Tibial nerve (tissue), 4 donors: ENCODE data around the gene XRRA1. TPM values are rescaled to one million over a fixed set of nuclear protein-coding genes. Genes with fewer than 3 reads are reported as not detected.

Source experiments
- DNase-seq, 2 donors: peaks; one replicate each; pipeline ENCODE4 v3.0.0-alpha.2; 2019; ENCODE audit warnings: low spot score in 2 of 2
- H3K27ac ChIP-seq, 4 donors: fragments of 200-600 bp; sonication (generic) in 3 of 4; one replicate each; pipeline ENCODE4 v1.5.1; 2017 to 2019; ENCODE audit warnings: mild to moderate bottlenecking in 1 of 4
- H3K27me3 ChIP-seq, 2 donors: fragments of 200-600 bp; sonication (generic) in 1 of 2; one replicate each; pipeline versions ENCODE4 v1.5.1 to v1.6.0; 2017 to 2019
- H3K36me3 ChIP-seq, 3 donors: fragments of 200-600 bp; sonication (generic); one replicate each; pipeline ENCODE4 v1.5.1; 2018 to 2019
- H3K4me1 ChIP-seq, 4 donors: fragments of 200-600 bp; sonication (generic) in 3 of 4; one replicate each; pipeline ENCODE4 v1.5.1; 2017 to 2019
- H3K4me3 ChIP-seq, 4 donors: fragments of 200-600 bp; sonication (generic) in 3 of 4; one replicate each; pipeline ENCODE4 v1.5.1; 2017 to 2019; ENCODE audit warnings: mild to moderate bottlenecking in 1 of 4, moderate library complexity in 1 of 4
- H3K9me3 ChIP-seq, 4 donors: fragments of 200-600 bp; sonication (generic) in 3 of 4; one replicate each; pipeline ENCODE4 v1.5.1; 2017 to 2019
- EP300 ChIP-seq, 2 donors: sonication (generic); formaldehyde crosslinking; IDR thresholded peaks; one replicate each; pipeline ENCODE4 v1.6.1; 2017; ENCODE audit warnings: antibody characterized with exemption in 2 of 2, mild to moderate bottlenecking in 1 of 2
- POLR2A ChIP-seq, 2 donors: fragments of 450-650 bp; IDR thresholded peaks; one replicate each; pipeline ENCODE4 v1.6.1; 2017; ENCODE audit warnings: antibody characterized with exemption in 2 of 2, mild to moderate bottlenecking in 2 of 2, moderate library complexity in 2 of 2
- WGBS, 2 donors: methylation state at CpG; one replicate each; pipeline ENCODE4 v1.1.5; 2018; 5-methylcytosine and 5-hydroxymethylcytosine counted together
- total RNA-seq, 4 donors: library from RNA; depleted of rRNA; stranded (reverse); fragments of >200 nt; gene quantifications; one replicate each; pipeline ENCODE4 v1.1.0, GENCODE V29; 2016
- TF ChIP-seq, protein P1 (sequence below), 5 experiments: fragments of 200-600 bp in 3 of 5; fragments of 450-650 bp in 2 of 5; sonication (generic) in 3 of 5; IDR thresholded peaks; one replicate each; pipeline ENCODE4 v1.5.1; 2016 to 2019; ENCODE audit warnings: antibody characterized with exemption in 5 of 5, mild to moderate bottlenecking in 3 of 5, moderate library complexity in 2 of 5

XRRA1 gene
- total RNA-seq, 4 donors from 2014 or later, result 13.5 to 51.6 (median 25.3) TPM

DNA sequence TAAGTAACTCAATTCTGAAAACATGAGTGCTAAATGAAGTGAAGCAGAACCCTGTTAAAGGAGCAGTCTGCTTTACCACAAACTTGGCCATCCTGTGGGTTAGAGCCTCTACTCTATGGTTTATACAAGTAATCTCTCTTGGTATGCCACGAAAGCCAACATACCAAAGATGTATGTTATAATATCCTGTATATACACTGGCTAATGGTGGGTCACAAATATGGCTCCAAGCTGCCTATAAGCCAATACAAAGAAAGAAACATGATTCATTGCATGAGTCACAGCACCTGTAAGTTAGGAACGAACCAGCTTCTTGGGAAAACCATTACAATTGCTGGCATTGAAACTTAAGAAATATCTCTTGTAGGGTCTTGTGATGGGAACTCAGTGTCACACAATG, 16.1 kb downstream of the XRRA1 start:
- TF ChIP-seq EP300 (IDR thresholded peaks at IDR 0.05) (no peak), POLR2A (IDR thresholded peaks at IDR 0.05) (no peak)
- TF ChIP-seq, protein P1, sequence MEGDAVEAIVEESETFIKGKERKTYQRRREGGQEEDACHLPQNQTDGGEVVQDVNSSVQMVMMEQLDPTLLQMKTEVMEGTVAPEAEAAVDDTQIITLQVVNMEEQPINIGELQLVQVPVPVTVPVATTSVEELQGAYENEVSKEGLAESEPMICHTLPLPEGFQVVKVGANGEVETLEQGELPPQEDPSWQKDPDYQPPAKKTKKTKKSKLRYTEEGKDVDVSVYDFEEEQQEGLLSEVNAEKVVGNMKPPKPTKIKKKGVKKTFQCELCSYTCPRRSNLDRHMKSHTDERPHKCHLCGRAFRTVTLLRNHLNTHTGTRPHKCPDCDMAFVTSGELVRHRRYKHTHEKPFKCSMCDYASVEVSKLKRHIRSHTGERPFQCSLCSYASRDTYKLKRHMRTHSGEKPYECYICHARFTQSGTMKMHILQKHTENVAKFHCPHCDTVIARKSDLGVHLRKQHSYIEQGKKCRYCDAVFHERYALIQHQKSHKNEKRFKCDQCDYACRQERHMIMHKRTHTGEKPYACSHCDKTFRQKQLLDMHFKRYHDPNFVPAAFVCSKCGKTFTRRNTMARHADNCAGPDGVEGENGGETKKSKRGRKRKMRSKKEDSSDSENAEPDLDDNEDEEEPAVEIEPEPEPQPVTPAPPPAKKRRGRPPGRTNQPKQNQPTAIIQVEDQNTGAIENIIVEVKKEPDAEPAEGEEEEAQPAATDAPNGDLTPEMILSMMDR (IDR thresholded peaks at IDR 0.05), result no peak
- H3K36me3 ChIP-seq, result peaks cover 0 to 93% (median 5%) of the 10 kb centered on the region in 3 donors
- 80 to 84% methylated on average over 2 of the region's 2 CpGs for WGBS, 2 donors

DNA sequence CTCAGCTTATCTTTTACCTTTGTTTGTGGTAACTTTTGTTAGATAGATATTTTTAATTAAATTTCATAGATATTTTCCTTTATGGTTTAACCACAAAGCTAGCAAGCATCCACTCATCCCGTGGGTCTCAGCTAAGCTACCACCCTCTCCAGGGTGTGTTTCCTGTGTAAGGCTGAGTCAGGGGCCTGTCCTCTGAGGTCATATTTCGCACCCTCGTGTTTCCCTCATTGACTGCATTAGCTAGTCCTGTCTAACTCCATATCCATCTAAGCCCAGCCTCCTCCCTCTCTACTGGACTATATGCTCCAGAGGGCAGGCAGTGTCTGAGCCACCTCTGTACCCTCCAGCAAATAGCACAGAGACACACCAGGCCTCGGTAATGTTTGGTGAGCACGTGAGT, 16.7 kb downstream of the XRRA1 start:
- H3K4me1 ChIP-seq, result no peaks in the 10 kb centered on the region
- H3K4me3 ChIP-seq, result no peak overlapping the region
- DNase-seq, result no peak
- 73 to 78% methylated on average over 5 of the region's 5 CpGs for WGBS, 2 donors
- no peak overlapping the region for H3K27ac ChIP-seq
- no peaks in the 10 kb centered on the region for H3K27me3 ChIP-seq
- TF ChIP-seq POLR2A (IDR thresholded peaks at IDR 0.05) (no peak), EP300 (IDR thresholded peaks at IDR 0.05) (no peak)
- TF ChIP-seq, protein P1 (IDR thresholded peaks at IDR 0.05), result no peak
- peaks cover 0 to 97% (median 5%) of the 10 kb centered on the region in 3 donors for H3K36me3 ChIP-seq
- H3K9me3 ChIP-seq, result no peaks in the 10 kb centered on the region

More for the DNA sequence above, 16.1 kb downstream of the XRRA1 start:
- Histone ChIP-seq H3K4me1 (no peaks in the 10 kb centered on the region), H3K4me3 (no peak overlapping the region), H3K27ac (no peak overlapping the region), H3K27me3 (no peaks in the 10 kb centered on the region), H3K9me3 (no peaks in the 10 kb centered on the region)
- DNase-seq, result no peak

DNA sequence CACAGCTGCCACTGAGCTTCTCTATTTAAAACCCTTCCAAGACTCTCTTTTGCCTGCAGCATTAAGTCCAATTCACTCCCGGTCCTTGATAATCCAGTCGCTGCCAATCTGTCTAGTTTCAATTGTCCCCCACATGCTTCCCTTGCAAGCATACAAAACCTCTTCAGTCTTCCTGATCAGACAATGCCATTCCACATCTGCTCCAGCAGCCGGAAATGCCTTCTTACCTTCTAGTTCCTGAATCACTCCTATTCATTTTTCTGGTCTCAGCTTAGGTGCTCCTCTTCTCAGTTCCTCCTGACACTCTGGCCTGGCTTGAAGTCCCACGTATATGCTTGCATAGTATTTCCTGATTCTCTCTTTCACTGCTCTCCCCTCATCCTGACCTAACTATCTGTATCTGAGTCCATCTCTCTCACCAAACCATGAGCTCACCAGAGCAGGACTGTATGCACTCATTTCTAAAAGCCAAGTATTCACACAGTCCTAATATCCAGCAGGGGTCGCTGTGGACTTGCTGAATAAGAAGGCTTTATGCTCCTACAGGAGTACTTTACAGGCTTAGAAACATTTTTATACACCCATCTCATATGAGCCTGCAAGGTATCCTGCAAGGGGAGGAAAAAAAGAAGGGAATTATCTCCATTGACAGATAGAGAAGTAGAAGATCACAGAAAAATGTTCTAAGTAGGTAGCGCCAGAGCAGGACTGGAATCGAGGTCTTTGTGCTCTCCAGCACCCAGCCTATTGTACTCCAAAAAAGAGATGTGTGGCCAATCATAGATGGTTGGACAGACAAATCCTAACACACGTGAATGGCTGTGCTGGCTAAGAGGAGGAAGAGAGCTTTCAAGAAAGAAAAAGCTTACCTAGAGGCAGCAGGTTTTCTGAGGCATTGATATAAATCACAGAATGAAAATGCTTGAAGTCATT, 19.2 kb downstream of the XRRA1 start:
- H3K4me3 ChIP-seq, result no peak overlapping the region
- peak; percentile 53 to 90 for DNase-seq
- H3K36me3 ChIP-seq, result peaks cover 0 to 92% (median 5%) of the 10 kb centered on the region in 3 donors
- TF ChIP-seq POLR2A (IDR thresholded peaks at IDR 0.05), result no peak
- TF ChIP-seq, protein P1 (IDR thresholded peaks at IDR 0.05), result peak; percentile 65 to 87 (median 75)
- TF ChIP-seq EP300 (IDR thresholded peaks at IDR 0.05), result no peak
- no peaks in the 10 kb centered on the region for H3K27me3 ChIP-seq
- H3K27ac ChIP-seq, result no peak overlapping the region
- no peaks in the 10 kb centered on the region for H3K4me1 ChIP-seq
- H3K9me3 ChIP-seq, result no peaks in the 10 kb centered on the region
- 54% methylated on average over 8 of the region's 8 CpGs for WGBS, 2 donors

DNA sequence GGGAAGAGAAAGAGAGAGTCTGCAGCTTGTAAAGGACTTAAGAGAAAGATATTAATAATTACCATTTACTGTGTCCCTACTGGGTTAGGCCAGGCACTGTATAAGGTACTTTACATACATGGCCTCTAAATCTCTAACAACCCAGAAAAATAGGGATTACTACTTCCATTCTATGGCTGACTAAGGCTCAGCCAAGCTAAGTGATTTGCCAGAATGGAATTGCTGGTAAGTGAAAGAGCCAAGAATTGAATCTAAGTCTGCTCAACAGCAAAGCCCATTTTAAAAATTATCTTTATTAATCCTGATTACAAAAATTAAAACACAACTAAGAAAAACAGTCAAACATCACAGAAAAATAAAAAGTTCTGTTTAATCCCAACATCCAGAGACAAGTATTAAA, 21.4 kb downstream of the XRRA1 start:
- Histone ChIP-seq H3K9me3 (no peaks in the 10 kb centered on the region), H3K36me3 (peaks cover 0 to 74% (median 0%) of the 10 kb centered on the region in 3 donors), H3K27ac (no peak overlapping the region), H3K4me3 (no peak overlapping the region), H3K4me1 (no peaks in the 10 kb centered on the region), H3K27me3 (no peaks in the 10 kb centered on the region)
- DNase-seq, result no peak
- TF ChIP-seq EP300 (IDR thresholded peaks at IDR 0.05), result no peak
- no peak for TF ChIP-seq POLR2A (IDR thresholded peaks at IDR 0.05)
- TF ChIP-seq, protein P1 (IDR thresholded peaks at IDR 0.05), result no peak

DNA sequence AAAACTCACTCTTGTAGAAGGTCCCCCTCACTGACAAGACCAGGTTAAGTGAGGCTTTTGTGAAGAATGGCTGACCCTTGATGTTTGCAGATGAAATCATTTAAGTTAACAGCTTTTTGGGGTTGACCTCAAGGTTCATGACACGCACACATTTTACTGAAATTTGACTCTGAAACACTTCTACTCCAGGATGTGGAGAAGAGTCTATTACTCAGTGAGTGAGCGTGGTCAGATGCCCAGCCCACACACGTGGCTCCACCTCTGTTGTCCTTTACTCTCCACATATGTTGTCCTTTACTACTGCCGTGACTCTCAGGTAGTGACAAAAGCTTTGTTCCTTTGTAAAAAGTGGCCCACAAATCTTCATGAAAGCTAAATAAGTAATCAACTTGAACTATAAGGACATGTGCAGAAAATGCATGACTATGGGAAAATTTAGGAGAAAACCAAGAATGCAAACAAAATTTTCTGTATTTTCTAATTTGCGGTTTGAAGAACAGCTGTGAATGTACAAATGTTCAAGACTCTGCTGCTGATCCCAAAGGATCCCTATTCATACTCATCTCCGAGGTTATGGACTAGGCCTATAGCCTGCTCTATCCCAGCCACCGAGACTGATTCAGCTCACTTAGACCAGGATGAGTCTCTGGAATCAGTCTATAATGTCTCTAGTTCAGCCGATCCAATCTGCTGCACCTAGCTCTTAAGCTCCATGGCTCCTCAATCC, 22.4 kb downstream of the XRRA1 start:
- H3K4me3 ChIP-seq, result no peak overlapping the region
- H3K27me3 ChIP-seq, result no peaks in the 10 kb centered on the region
- no peaks in the 10 kb centered on the region for H3K4me1 ChIP-seq
- peaks cover 0 to 69% (median 0%) of the 10 kb centered on the region in 3 donors for H3K36me3 ChIP-seq
- TF ChIP-seq EP300 (IDR thresholded peaks at IDR 0.05) (no peak), POLR2A (IDR thresholded peaks at IDR 0.05) (no peak)
- TF ChIP-seq, protein P1 (IDR thresholded peaks at IDR 0.05), result no peak
- no peak overlapping the region for H3K27ac ChIP-seq
- H3K9me3 ChIP-seq, result no peaks in the 10 kb centered on the region
- DNase-seq, result no peak
- 81 to 82% methylated on average over 8 of the region's 8 CpGs for WGBS, 2 donors
